ENCODE results near the gene PDGFRB.

GRCh38 chr5:150179019-150179620 lies 23.5 kb upstream of the PDGFRB start:
- TF ChIP-seq CTCF (IDR thresholded peaks at IDR 0.05; ENCODE audit: low read depth, low read length, missing input control) (no peak), HNF4A (conservative IDR thresholded peaks at IDR 0.05) (no peak), RAD21 (IDR thresholded peaks at IDR 0.05) (no peak), ATF3 (IDR thresholded peaks at IDR 0.05) (no peak), REST (IDR thresholded peaks at IDR 0.05) (no peak), MAX (IDR thresholded peaks at IDR 0.05) (no peak), TAF1 (conservative IDR thresholded peaks at IDR 0.05) (no peak), YY1 (IDR thresholded peaks at IDR 0.05) (no peak), FOXA1 (IDR thresholded peaks at IDR 0.05) (no peak), ZBTB33 (IDR thresholded peaks at IDR 0.05) (no peak), JUND (IDR thresholded peaks at IDR 0.05) (no peak), GABPA (IDR thresholded peaks at IDR 0.05 in 1 of 2, conservative IDR thresholded peaks at IDR 0.05 in 1 of 2) (no peak), SP1 (IDR thresholded peaks at IDR 0.05) (no peak), EGR1 (IDR thresholded peaks at IDR 0.05; ENCODE audit: low read depth in 2 of 2) (no peak)
